Calu3 (cell line): Measurements from ENCODE around the gene TFAP2D. TPM values are rescaled to one million over a fixed set of nuclear protein-coding genes. Genes with fewer than 3 reads are reported as not detected.

Source experiments
- BruUV-seq: library from RNA; stranded (reverse); fragments of 400-500 nt; replicated peaks from 2 replicates; lab custom pipeline; 2021; lab: Mats Ljungman, UMichigan
- CTCF ChIA-PET: fragments of 300-600 bp; sonication (Branson Sonifier 250); formaldehyde crosslinking; loops from one replicate; lab custom pipeline; 2022; ENCODE audit warnings: antibody characterized with exemption; lab: Charles Lee
- DNase-seq: peaks from one replicate; pipeline ENCODE4 v3.0.0; 2022
- H3K27ac Mint-ChIP-seq: one replicate; pipeline ENCODE4 v1.8.0; 2022; ENCODE audit warnings: mixed read lengths; ENCODE audit not compliant: unreplicated experiment
- H3K27me3 Mint-ChIP-seq: one replicate; pipeline ENCODE4 v1.8.0; 2022; ENCODE audit warnings: mixed read lengths; ENCODE audit not compliant: unreplicated experiment
- H3K36me3 Mint-ChIP-seq: one replicate; pipeline ENCODE4 v1.8.0; 2022; ENCODE audit warnings: mild to moderate bottlenecking, moderate library complexity, mixed read lengths; ENCODE audit not compliant: insufficient read depth, unreplicated experiment
- H3K4me1 Mint-ChIP-seq: one replicate; pipeline ENCODE4 v1.8.0; 2022; ENCODE audit warnings: mild to moderate bottlenecking, low read depth, mixed read lengths; ENCODE audit not compliant: unreplicated experiment
- H3K4me3 Mint-ChIP-seq: one replicate; pipeline ENCODE4 v1.8.0; 2022; ENCODE audit warnings: mild to moderate bottlenecking, low read depth, moderate library complexity, mixed read lengths; ENCODE audit not compliant: unreplicated experiment
- H3K9me3 Mint-ChIP-seq: one replicate; pipeline ENCODE4 v1.8.0; 2022; ENCODE audit warnings: low read depth, mixed read lengths; ENCODE audit not compliant: unreplicated experiment
- intact Hi-C: fragments of 100-400 bp; cut with micrococcal nuclease; formaldehyde crosslinking; loops from one replicate; pipeline ENCODE4 v1.10.0; 2022; ENCODE audit not compliant: unreplicated experiment
- total RNA-seq: library from RNA; stranded (reverse); gene quantifications from 2 replicates; pipeline ENCODE4 v1.2.3, GENCODE V29; 2022
- TF ChIP-seq, protein P1 (sequence below): fragments of 200-600 bp; IDR thresholded peaks from one replicate; pipeline ENCODE4 v1.8.0; 2022; ENCODE audit warnings: antibody characterized with exemption; ENCODE audit not compliant: unreplicated experiment

Gene TFAP2D
- total RNA-seq, 1 experiment from 2014 or later = not detected

DNA sequence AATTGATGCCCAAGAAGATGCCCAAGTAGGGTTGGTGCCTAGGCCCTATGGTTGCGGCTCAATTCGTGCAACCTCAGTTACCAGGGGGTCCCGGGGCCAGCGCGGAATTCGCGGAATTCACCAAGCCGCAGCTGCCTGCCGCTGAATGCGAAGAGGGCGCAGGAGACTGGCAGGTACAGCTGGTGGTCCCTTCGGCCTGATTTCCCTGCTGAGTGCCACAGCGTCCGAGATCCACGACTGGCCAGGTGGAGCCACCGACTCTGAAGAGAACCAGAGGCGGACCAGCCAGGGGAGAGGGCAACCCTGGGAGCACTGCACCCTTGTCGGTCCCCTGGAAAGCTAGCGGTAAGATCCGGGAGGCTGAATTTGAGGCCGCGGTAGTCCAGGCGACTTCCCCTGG, 6.8 kb upstream of the TFAP2D start:
- H3K4me1 Mint-ChIP-seq = no peaks in the 10 kb centered on the region
- peaks cover 13% of the 10 kb centered on the region for H3K9me3 Mint-ChIP-seq
- intact Hi-C loops = no loop called here
- no TSS peak for BruUV-seq
- TF ChIP-seq, protein P1, sequence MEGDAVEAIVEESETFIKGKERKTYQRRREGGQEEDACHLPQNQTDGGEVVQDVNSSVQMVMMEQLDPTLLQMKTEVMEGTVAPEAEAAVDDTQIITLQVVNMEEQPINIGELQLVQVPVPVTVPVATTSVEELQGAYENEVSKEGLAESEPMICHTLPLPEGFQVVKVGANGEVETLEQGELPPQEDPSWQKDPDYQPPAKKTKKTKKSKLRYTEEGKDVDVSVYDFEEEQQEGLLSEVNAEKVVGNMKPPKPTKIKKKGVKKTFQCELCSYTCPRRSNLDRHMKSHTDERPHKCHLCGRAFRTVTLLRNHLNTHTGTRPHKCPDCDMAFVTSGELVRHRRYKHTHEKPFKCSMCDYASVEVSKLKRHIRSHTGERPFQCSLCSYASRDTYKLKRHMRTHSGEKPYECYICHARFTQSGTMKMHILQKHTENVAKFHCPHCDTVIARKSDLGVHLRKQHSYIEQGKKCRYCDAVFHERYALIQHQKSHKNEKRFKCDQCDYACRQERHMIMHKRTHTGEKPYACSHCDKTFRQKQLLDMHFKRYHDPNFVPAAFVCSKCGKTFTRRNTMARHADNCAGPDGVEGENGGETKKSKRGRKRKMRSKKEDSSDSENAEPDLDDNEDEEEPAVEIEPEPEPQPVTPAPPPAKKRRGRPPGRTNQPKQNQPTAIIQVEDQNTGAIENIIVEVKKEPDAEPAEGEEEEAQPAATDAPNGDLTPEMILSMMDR = no peak
- no peak overlapping the region for H3K27ac Mint-ChIP-seq
- DNase-seq = no peak
- no peak overlapping the region for H3K4me3 Mint-ChIP-seq
- CTCF ChIA-PET = interaction anchor here (0.6 kb wide), 1 partner anchor 9 kb away, joined by 3 read pairs; no protein-coding TSS in a partner anchor
- no peaks in the 10 kb centered on the region for H3K36me3 Mint-ChIP-seq
- peaks cover 26% of the 10 kb centered on the region for H3K27me3 Mint-ChIP-seq

DNA sequence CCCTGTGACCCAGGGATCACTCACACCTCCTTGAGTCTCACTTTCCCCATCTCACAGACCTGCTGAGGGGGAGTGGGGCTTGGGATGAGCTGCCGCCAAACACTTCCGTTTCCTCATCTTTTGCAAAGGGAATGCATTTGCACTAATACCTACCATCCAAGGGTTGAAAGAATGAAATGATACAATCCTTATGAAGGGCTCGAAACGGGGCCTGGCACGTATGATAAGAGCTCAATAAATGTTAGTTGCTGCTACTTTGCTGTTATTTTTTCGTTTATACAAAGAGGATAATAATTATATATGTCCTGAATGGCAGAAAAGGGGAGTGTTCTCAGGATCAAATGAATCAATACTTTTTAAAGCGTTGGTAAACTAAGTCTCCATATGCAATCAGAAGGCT, 6.1 kb upstream of the TFAP2D start:
- Mint-ChIP-seq H3K4me3 (no peak overlapping the region), H3K27ac (no peak overlapping the region), H3K4me1 (no peaks in the 10 kb centered on the region), H3K9me3 (peaks cover 13% of the 10 kb centered on the region), H3K36me3 (no peaks in the 10 kb centered on the region), H3K27me3 (peaks cover 26% of the 10 kb centered on the region)
- intact Hi-C loops = no loop called here
- no TSS peak for BruUV-seq
- TF ChIP-seq, protein P1 = no peak
- CTCF ChIA-PET = no interaction called here
- no peak for DNase-seq

DNA sequence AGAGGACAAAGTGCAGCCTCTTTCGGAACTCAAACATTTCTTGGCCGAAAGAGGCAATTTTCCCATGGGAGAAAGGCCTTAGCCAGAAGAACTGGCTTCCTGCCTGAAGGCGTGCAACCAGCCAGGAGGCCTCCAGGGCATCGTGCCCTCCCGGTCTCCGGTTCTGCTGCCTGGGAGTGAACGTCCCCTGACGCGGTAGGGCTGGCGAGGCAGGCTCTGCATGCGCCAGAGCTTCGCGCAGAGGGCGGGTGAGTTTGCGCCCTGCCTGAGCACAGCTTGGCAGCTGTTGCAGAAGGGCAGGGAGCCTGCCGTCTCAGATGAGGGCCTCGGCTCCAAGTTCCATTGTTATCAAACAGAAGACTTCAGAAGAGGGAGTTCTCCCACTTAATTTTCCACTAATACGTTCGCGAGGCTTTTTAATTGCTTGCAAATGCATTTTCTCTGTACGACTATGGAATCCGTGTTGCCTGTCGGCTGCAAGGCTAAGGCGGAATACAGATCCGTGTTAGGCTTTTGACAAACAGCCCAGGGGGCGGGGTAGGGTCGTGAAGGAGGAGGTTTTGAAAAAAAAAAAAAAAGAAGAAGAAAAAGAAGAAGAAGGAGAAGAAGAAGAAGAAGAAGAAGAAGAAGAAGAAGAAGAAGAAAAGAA, 5.5 kb upstream of the TFAP2D start:
- peaks cover 26% of the 10 kb centered on the region for H3K27me3 Mint-ChIP-seq
- no peak overlapping the region for H3K4me3 Mint-ChIP-seq
- TF ChIP-seq, protein P1 = no peak
- intact Hi-C loops = no loop called here
- peaks cover 13% of the 10 kb centered on the region for H3K9me3 Mint-ChIP-seq
- H3K4me1 Mint-ChIP-seq = no peaks in the 10 kb centered on the region
- CTCF ChIA-PET = no interaction called here
- H3K36me3 Mint-ChIP-seq = no peaks in the 10 kb centered on the region
- no peak for DNase-seq
- no peak overlapping the region for H3K27ac Mint-ChIP-seq
- no TSS peak for BruUV-seq

GRCh38 chr6:50708664-50709365, 4.5 kb upstream of the TFAP2D start:
- BruUV-seq = no TSS peak
- Mint-ChIP-seq H3K4me1 (no peaks in the 10 kb centered on the region), H3K27ac (no peak overlapping the region), H3K4me3 (no peak overlapping the region), H3K36me3 (no peaks in the 10 kb centered on the region), H3K9me3 (peaks cover 13% of the 10 kb centered on the region), H3K27me3 (peaks cover 26% of the 10 kb centered on the region)
- TF ChIP-seq, protein P1 = no peak
- DNase-seq = no peak
- CTCF ChIA-PET = no interaction called here
- intact Hi-C loops = no loop called here
